HL-60 (cell line): ENCODE data around the gene DIS3L2.

ENCODE experiments used
- REST ChIP-seq: IDR thresholded peaks from 2 replicates; pipeline ENCODE4 v1.6.1; 2012; ENCODE audit warnings: low read depth; ENCODE audit not compliant: insufficient replicate concordance
- TF ChIP-seq, protein P1 (sequence below): IDR thresholded peaks from one replicate; pipeline ENCODE4 v1.5.1; 2011; ENCODE audit warnings: low read length, control low read depth, inconsistent platforms; ENCODE audit not compliant: insufficient read depth

- TF ChIP-seq, protein P1, sequence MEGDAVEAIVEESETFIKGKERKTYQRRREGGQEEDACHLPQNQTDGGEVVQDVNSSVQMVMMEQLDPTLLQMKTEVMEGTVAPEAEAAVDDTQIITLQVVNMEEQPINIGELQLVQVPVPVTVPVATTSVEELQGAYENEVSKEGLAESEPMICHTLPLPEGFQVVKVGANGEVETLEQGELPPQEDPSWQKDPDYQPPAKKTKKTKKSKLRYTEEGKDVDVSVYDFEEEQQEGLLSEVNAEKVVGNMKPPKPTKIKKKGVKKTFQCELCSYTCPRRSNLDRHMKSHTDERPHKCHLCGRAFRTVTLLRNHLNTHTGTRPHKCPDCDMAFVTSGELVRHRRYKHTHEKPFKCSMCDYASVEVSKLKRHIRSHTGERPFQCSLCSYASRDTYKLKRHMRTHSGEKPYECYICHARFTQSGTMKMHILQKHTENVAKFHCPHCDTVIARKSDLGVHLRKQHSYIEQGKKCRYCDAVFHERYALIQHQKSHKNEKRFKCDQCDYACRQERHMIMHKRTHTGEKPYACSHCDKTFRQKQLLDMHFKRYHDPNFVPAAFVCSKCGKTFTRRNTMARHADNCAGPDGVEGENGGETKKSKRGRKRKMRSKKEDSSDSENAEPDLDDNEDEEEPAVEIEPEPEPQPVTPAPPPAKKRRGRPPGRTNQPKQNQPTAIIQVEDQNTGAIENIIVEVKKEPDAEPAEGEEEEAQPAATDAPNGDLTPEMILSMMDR: no peak
- TF ChIP-seq REST: no peak
Observed at GRCh38 chr2:232213176-232213575, 251.7 kb downstream of the DIS3L2 start.
